Suprapubic skin (tissue), 4 donors: ENCODE data around the gene ZFHX3. TPM values are rescaled to one million over a fixed set of nuclear protein-coding genes. Genes with fewer than 3 reads are reported as not detected.

Source experiments
- DNase-seq, 2 donors: peaks; one replicate each; pipeline ENCODE4 v3.0.0-alpha.2; 2019; ENCODE audit warnings: low spot score in 2 of 2
- H3K27ac ChIP-seq: fragments of 200-600 bp; sonication (generic); one replicate; pipeline ENCODE4 v1.5.1; 2019
- H3K27me3 ChIP-seq: fragments of 200-600 bp; sonication (generic); one replicate; pipeline ENCODE4 v1.5.1; 2019
- H3K36me3 ChIP-seq: fragments of 200-600 bp; sonication (generic); one replicate; pipeline ENCODE4 v1.5.1; 2019
- H3K4me1 ChIP-seq: fragments of 200-600 bp; sonication (generic); one replicate; pipeline ENCODE4 v1.5.1; 2019
- H3K4me3 ChIP-seq: fragments of 200-600 bp; sonication (generic); one replicate; pipeline ENCODE4 v1.5.1; 2019; ENCODE audit warnings: mild to moderate bottlenecking
- H3K9me3 ChIP-seq: fragments of 200-600 bp; sonication (generic); one replicate; pipeline ENCODE4 v1.5.1; 2019
- EP300 ChIP-seq: sonication (generic); formaldehyde crosslinking; IDR thresholded peaks from one replicate; pipeline ENCODE4 v1.6.1; 2017; ENCODE audit warnings: antibody characterized with exemption
- POLR2A ChIP-seq, 2 donors: fragments of 450-650 bp; IDR thresholded peaks; one replicate each; pipeline ENCODE4 v1.6.1; 2017; ENCODE audit warnings: antibody characterized with exemption in 2 of 2, mild to moderate bottlenecking in 2 of 2, moderate library complexity in 2 of 2
- POLR2AphosphoS5 ChIP-seq, 3 donors: sonication (generic); formaldehyde crosslinking; IDR thresholded peaks; one replicate each; pipeline ENCODE4 v1.6.1; 2017; ENCODE audit warnings: antibody characterized with exemption in 3 of 3
- WGBS: methylation state at CpG from one replicate; pipeline ENCODE4 v1.1.5; 2018; 5-methylcytosine and 5-hydroxymethylcytosine counted together
- total RNA-seq, 4 donors: library from RNA; depleted of rRNA; stranded (reverse); fragments of >200 nt; gene quantifications; one replicate each; pipeline ENCODE4 v1.1.0, GENCODE V29; 2016
- TF ChIP-seq, protein P1 (sequence below), 2 donors: fragments of 200-600 bp in 1 of 2; fragments of 450-650 bp in 1 of 2; sonication (generic) in 1 of 2; IDR thresholded peaks; one replicate each; pipeline ENCODE4 v1.5.1; 2016 to 2019; ENCODE audit warnings: antibody characterized with exemption in 2 of 2, mild to moderate bottlenecking in 1 of 2, moderate library complexity in 1 of 2

ZFHX3 gene
- total RNA-seq, 4 donors from 2014 or later: 10.4 to 16.1 (median 12.8) TPM

DNA sequence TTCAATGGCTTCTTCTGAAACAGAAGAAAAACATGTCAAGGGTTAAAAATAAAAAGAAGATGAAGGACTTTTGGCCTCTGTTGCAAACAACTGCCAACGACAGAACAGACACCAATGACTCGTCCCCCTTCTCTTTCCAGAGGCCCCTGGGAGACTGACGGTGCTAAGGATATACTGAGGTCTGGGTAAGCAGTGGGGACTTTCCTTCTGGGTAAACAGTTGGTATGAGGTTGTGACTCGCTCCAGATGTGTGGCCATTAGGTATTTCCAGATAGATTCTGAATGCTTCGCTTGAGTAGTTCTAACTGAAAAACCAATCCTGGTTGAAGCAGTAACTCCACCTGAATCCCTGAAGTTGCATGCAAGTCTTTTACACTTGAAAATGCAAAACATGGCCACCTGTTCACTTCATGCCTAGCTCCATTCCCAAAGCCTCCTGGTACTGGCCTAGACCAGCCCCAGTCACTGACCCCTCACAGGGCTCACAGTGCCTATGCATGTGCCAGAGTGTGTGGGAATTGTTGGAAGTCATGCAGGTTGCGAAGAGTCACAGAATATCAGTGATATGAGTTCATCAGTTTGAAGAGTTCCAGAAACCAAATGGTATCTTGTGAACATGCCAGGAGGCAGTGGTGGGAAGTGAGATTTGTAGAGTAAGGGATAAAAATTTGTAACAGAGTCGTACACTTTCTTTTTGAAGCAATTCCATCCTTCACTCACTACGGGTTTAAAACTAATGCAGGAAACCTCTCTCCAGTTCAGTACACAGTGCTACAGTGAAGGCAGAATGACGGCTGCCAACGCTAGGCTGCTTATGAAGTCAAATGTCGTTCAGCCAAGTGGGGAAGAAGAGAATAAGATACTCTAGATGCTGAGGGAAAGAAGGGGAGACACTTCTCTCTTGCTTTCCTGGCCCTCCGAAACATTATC lies 217.8 kb downstream of the ZFHX3 start:
- Histone ChIP-seq H3K27ac (no peak overlapping the region), H3K4me3 (no peak overlapping the region), H3K4me1 (peaks cover 4% of the 10 kb centered on the region), H3K9me3 (no peaks in the 10 kb centered on the region), H3K36me3 (peaks cover 15% of the 10 kb centered on the region), H3K27me3 (no peaks in the 10 kb centered on the region)
- TF ChIP-seq, protein P1, sequence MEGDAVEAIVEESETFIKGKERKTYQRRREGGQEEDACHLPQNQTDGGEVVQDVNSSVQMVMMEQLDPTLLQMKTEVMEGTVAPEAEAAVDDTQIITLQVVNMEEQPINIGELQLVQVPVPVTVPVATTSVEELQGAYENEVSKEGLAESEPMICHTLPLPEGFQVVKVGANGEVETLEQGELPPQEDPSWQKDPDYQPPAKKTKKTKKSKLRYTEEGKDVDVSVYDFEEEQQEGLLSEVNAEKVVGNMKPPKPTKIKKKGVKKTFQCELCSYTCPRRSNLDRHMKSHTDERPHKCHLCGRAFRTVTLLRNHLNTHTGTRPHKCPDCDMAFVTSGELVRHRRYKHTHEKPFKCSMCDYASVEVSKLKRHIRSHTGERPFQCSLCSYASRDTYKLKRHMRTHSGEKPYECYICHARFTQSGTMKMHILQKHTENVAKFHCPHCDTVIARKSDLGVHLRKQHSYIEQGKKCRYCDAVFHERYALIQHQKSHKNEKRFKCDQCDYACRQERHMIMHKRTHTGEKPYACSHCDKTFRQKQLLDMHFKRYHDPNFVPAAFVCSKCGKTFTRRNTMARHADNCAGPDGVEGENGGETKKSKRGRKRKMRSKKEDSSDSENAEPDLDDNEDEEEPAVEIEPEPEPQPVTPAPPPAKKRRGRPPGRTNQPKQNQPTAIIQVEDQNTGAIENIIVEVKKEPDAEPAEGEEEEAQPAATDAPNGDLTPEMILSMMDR (IDR thresholded peaks at IDR 0.05): no peak
- TF ChIP-seq POLR2A (IDR thresholded peaks at IDR 0.05): no peak
- TF ChIP-seq POLR2AphosphoS5 (IDR thresholded peaks at IDR 0.05): no peak
- TF ChIP-seq EP300: no peak
- DNase-seq: no peak
- WGBS: 84% methylated on average over 12 of the region's 12 CpGs

DNA sequence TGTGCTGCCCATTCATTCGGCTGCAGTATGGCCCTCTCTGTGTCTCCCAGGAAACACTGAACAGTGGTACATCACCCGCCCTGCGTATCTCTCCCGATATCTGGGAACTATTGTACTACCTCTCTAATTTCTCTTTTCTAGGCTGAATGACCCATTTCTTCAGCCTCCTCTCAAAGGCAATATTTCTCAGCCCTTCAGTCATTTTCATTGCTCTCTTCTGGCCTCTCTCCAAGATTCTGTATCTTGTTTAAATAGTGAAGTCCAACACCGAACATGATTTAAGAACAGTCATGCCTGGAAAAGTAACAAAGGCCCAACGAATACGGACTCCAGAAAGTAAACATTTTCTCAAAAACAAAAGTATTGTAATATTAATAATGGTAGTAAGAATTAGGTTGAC lies 220.1 kb downstream of the ZFHX3 start:
- no peaks in the 10 kb centered on the region for H3K9me3 ChIP-seq
- no peak for DNase-seq
- peaks cover 15% of the 10 kb centered on the region for H3K36me3 ChIP-seq
- no peaks in the 10 kb centered on the region for H3K27me3 ChIP-seq
- H3K4me1 ChIP-seq: peaks cover 2% of the 10 kb centered on the region
- no peak overlapping the region for H3K4me3 ChIP-seq
- no peak overlapping the region for H3K27ac ChIP-seq
- TF ChIP-seq POLR2AphosphoS5 (IDR thresholded peaks at IDR 0.05) (no peak), POLR2A (IDR thresholded peaks at IDR 0.05) (no peak), EP300 (no peak)
- TF ChIP-seq, protein P1 (IDR thresholded peaks at IDR 0.05): no peak
- 85% methylated on average over 7 of the region's 7 CpGs for WGBS

DNA sequence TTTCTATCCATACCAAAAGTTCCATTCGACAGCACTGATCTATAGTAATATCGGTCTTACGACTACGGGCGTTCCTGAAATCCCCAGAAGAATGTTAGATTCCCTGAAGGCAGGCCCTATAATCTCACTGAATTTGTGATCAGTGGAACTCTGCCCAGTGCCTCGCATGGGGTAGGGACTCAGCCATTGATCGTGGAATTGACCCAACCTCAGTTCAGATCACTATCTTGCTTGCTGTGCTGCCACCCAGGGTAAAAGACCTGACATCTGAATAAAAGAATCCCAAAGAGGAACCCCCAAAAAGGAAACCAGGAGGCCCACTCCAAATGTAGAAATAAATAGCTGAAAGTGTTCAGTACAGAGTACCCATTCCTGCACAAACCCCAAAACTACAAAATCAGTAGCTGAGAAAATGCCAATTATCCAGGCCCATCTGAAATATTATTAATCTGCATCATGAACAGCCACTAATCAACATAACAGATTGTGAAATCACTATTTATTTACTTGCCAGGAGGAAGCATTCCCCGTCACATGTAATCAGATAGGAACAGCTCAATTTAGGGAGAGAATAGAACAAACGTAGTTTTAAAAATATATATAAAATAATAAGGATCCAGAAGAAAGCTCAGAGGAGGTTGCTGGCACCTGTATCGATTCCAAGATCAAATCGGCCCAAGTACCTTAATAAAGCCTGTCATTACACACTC lies 221.9 kb downstream of the ZFHX3 start:
- Histone ChIP-seq H3K36me3 (peaks cover 15% of the 10 kb centered on the region), H3K27me3 (no peaks in the 10 kb centered on the region), H3K9me3 (no peaks in the 10 kb centered on the region), H3K4me3 (no peak overlapping the region), H3K27ac (no peak overlapping the region), H3K4me1 (no peaks in the 10 kb centered on the region)
- WGBS: 87% methylated on average over 11 of the region's 11 CpGs
- TF ChIP-seq POLR2A (IDR thresholded peaks at IDR 0.05) (no peak), POLR2AphosphoS5 (IDR thresholded peaks at IDR 0.05) (no peak), EP300 (no peak)
- TF ChIP-seq, protein P1 (IDR thresholded peaks at IDR 0.05): no peak
- no peak for DNase-seq

DNA sequence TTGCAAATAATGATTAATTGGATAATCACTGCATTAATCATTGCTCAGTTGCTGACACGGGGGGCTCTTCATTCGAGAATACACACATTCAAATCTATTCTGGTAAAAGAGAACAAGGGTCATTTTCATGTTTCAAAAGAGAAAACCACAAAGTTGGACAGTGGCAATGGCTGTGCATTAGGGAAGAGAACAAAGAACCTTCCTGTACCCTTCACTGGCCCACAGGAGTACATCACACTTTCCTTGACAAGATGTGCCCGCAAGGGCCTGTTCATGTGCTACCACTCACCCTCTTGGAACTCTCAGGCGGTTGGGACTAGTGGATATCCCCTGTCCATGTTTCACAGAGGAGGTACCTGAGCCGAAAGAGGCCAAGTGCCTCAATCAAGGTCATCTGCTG lies 223.2 kb downstream of the ZFHX3 start:
- Histone ChIP-seq H3K9me3 (no peaks in the 10 kb centered on the region), H3K4me1 (no peaks in the 10 kb centered on the region), H3K36me3 (peaks cover 16% of the 10 kb centered on the region), H3K27me3 (no peaks in the 10 kb centered on the region), H3K4me3 (no peak overlapping the region), H3K27ac (no peak overlapping the region)
- DNase-seq: no peak
- TF ChIP-seq POLR2A (IDR thresholded peaks at IDR 0.05): no peak
- no peak for TF ChIP-seq EP300
- TF ChIP-seq POLR2AphosphoS5 (IDR thresholded peaks at IDR 0.05): no peak
- TF ChIP-seq, protein P1 (IDR thresholded peaks at IDR 0.05): no peak
- 93% methylated on average over 5 of the region's 5 CpGs for WGBS

DNA sequence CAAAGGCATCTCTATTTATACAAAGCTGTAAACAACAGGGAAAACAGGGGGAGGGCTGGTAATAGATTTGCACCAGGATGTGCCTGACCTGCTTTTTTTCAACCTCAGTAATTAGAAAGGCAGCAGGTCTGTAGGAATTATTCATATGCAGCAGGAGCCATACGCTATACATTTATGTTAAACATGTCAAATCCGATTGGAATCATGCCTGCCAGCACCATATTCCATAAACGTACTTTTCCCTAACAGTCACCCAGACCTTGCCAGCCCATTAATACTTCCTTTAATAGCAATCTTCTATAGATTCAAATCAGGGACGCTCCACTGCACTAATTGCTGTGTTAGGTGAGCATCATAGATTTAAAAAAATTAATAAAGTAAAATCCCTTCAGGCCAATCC lies 223.9 kb downstream of the ZFHX3 start:
- DNase-seq: no peak
- Histone ChIP-seq H3K9me3 (no peaks in the 10 kb centered on the region), H3K4me3 (no peak overlapping the region), H3K27me3 (no peaks in the 10 kb centered on the region), H3K27ac (no peak overlapping the region), H3K36me3 (peaks cover 10% of the 10 kb centered on the region), H3K4me1 (no peaks in the 10 kb centered on the region)
- 91% methylated on average over 4 of the region's 4 CpGs for WGBS
- TF ChIP-seq POLR2AphosphoS5 (IDR thresholded peaks at IDR 0.05): no peak
- TF ChIP-seq, protein P1 (IDR thresholded peaks at IDR 0.05): no peak
- TF ChIP-seq POLR2A (IDR thresholded peaks at IDR 0.05): no peak
- TF ChIP-seq EP300: no peak
